PFSK-1 (cell line): ENCODE data around the gene ACOXL.

ENCODE experiments used
- FOXP2 ChIP-seq: optimal IDR thresholded peaks from 2 replicates; pipeline ENCODE3; 2011; ENCODE audit warnings: borderline replicate concordance, control low read depth, inconsistent platforms; ENCODE audit not compliant: insufficient read depth; ENCODE audit errors: extremely low read length, extremely low read depth
- POLR2AphosphoS5 ChIP-seq: IDR thresholded peaks from 2 replicates; pipeline ENCODE4 v1.6.1; 2012; ENCODE audit warnings: low read depth, mild to moderate bottlenecking, control low read depth, low read length, moderate library complexity
- REST ChIP-seq, 2 experiments: IDR thresholded peaks; 2 replicates each; pipeline versions ENCODE4 v1.6.1 to v1.8.0; 2011 to 2012; ENCODE audit warnings: low read depth in 2 of 2, low read length in 2 of 2, control low read depth in 1 of 2, inconsistent platforms in 1 of 2, mild to moderate bottlenecking in 1 of 2, moderate library complexity in 1 of 2; ENCODE audit not compliant: insufficient read depth in 1 of 2
- SIN3A ChIP-seq: IDR thresholded peaks from 2 replicates; pipeline ENCODE4 v1.6.1; 2012; ENCODE audit warnings: mild to moderate bottlenecking, low read length, moderate library complexity, borderline replicate concordance; ENCODE audit not compliant: insufficient read depth
- TAF1 ChIP-seq: IDR thresholded peaks from 2 replicates; pipeline ENCODE4 v1.6.1; 2012; ENCODE audit warnings: low read length, control low read depth, borderline replicate concordance; ENCODE audit not compliant: insufficient read depth

The ACOXL gene

GRCh38 chr2:111123751-111124150 is 391.4 kb downstream of the ACOXL start:
- TF ChIP-seq TAF1 (no peak), REST (IDR thresholded peaks at IDR 0.05; ENCODE audit: insufficient read depth in 1 of 2, low read depth in 2 of 2, low read length in 2 of 2) (no peak), POLR2AphosphoS5 (no peak), FOXP2 (no peak), SIN3A (no peak)

- TF ChIP-seq POLR2AphosphoS5 = no peak
Observed at GRCh38 chr2:111126581-111126980, 394.2 kb downstream of the ACOXL start.

GRCh38 chr2:111127351-111127750 is 395.0 kb downstream of the ACOXL start:
- TF ChIP-seq SIN3A (no peak), TAF1 (no peak), REST (IDR thresholded peaks at IDR 0.05; ENCODE audit: insufficient read depth in 1 of 2, low read depth in 2 of 2, low read length in 2 of 2) (no peak), FOXP2 (no peak), POLR2AphosphoS5 (no peak)

GRCh38 chr2:111128096-111128495 is 395.7 kb downstream of the ACOXL start:
- TF ChIP-seq FOXP2 = no peak
- no peak for TF ChIP-seq TAF1
- TF ChIP-seq SIN3A = no peak
- TF ChIP-seq REST (IDR thresholded peaks at IDR 0.05; ENCODE audit: insufficient read depth in 1 of 2, low read depth in 2 of 2, low read length in 2 of 2) = no peak
- TF ChIP-seq POLR2AphosphoS5 = no peak

- no peak for TF ChIP-seq TAF1
- TF ChIP-seq POLR2AphosphoS5 = no peak
- TF ChIP-seq SIN3A = no peak
- TF ChIP-seq REST (IDR thresholded peaks at IDR 0.05; ENCODE audit: insufficient read depth in 1 of 2, low read depth in 2 of 2, low read length in 2 of 2) = no peak
- no peak for TF ChIP-seq FOXP2
Observed at GRCh38 chr2:111133603-111134002, 401.2 kb downstream of the ACOXL start.
